Measurements from ENCODE around the gene BLM.

GRCh38 chr15:90709278-90709677 lies 7.9 kb upstream of the BLM start:
- TF ChIP-seq, protein P1, sequence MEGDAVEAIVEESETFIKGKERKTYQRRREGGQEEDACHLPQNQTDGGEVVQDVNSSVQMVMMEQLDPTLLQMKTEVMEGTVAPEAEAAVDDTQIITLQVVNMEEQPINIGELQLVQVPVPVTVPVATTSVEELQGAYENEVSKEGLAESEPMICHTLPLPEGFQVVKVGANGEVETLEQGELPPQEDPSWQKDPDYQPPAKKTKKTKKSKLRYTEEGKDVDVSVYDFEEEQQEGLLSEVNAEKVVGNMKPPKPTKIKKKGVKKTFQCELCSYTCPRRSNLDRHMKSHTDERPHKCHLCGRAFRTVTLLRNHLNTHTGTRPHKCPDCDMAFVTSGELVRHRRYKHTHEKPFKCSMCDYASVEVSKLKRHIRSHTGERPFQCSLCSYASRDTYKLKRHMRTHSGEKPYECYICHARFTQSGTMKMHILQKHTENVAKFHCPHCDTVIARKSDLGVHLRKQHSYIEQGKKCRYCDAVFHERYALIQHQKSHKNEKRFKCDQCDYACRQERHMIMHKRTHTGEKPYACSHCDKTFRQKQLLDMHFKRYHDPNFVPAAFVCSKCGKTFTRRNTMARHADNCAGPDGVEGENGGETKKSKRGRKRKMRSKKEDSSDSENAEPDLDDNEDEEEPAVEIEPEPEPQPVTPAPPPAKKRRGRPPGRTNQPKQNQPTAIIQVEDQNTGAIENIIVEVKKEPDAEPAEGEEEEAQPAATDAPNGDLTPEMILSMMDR (IDR thresholded peaks at IDR 0.05): no peak
- no peak for TF ChIP-seq POLR2AphosphoS5 (IDR thresholded peaks at IDR 0.05)

Measured in breast epithelium (tissue), 3 donors.